Gastroesophageal sphincter (tissue), 3 donors: ENCODE data around the gene AKR1B15.

Source experiments
- CTCF ChIP-seq, 4 experiments: fragments of 200-600 bp in 2 of 4; fragments of 450-650 bp in 2 of 4; sonication (generic) in 1 of 4; IDR thresholded peaks; one replicate each; pipeline ENCODE4 v1.5.1; 2017 to 2019; ENCODE audit warnings: antibody characterized with exemption in 4 of 4, mild to moderate bottlenecking in 2 of 4, moderate library complexity in 2 of 4
- POLR2A ChIP-seq, 2 donors: fragments of 450-650 bp; IDR thresholded peaks; one replicate each; pipeline ENCODE4 v1.6.1; 2017; ENCODE audit warnings: antibody characterized with exemption in 2 of 2, mild to moderate bottlenecking in 2 of 2, moderate library complexity in 1 of 2

GRCh38 chr7:134611611-134612151, 62.8 kb downstream of the AKR1B15 start:
- TF ChIP-seq CTCF (IDR thresholded peaks at IDR 0.05) = no peak
- TF ChIP-seq POLR2A (IDR thresholded peaks at IDR 0.05) = no peak
